GM18907 (cell line): ENCODE data around the gene DGKQ.

Experiments used
- ATAC-seq: cut with Tn5 transposase; IDR thresholded peaks from one replicate; pipeline ENCODE4 v1.9.1; 2021; ENCODE audit warnings: mild to moderate bottlenecking, moderate library complexity; ENCODE audit not compliant: unreplicated experiment

Gene DGKQ

DNA sequence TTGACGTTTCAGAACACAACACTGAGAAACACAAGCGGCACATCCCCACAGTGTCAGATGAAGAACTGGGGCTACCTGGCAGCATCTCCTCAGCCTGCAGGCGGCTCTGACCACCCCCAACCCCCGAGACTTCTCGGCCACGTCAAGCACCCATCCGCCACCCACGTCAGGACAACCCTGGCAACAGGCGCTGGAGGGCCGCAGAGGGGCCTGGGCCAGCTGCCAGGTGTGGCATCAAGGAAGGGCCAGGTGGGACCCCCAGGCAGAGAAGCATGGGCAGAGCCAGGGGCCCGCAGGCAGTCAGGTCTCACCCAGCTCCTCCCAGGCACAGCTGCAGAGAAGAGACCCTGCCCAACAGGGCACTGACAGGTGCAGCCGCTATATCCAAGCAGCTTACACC, 63.5 kb downstream of the DGKQ start:
- ATAC-seq = no peak

GRCh38 chr4:909131-909571, 64.2 kb downstream of the DGKQ start:
- no peak for ATAC-seq
